GM23338 (cell line): ENCODE results near the gene NIPBL. TPM values are rescaled to one million over a fixed set of nuclear protein-coding genes. Genes with fewer than 3 reads are reported as not detected.

Experiments used
- ATAC-seq: fragments of 200-7000 bp; cut with Tn5 transposase; 3 replicates; pipeline ENCODE4 v1.9.1; 2020
- DNase-seq: peaks from one replicate; pipeline ENCODE4 v3.0.0-alpha.2; 2015; ENCODE audit warnings: low spot score
- H2AFZ ChIP-seq: fragments of 200-600 bp; sonication (generic); 2 replicates; pipeline ENCODE4 v1.8.0; 2016; ENCODE audit warnings: antibody characterized with exemption, mild to moderate bottlenecking, moderate library complexity
- H3F3A ChIP-seq: fragments of 200-600 bp; sonication (generic); replicated peaks from 2 replicates; pipeline ENCODE4 v1.8.0; 2017; ENCODE audit warnings: antibody characterized with exemption, mixed run types, low read depth
- H3K27ac ChIP-seq: fragments of 200-600 bp; sonication (generic); 2 replicates; pipeline ENCODE4 v1.6.1; 2016; ENCODE audit warnings: low read depth
- H3K27me3 ChIP-seq: fragments of 200-600 bp; sonication (generic); 2 replicates; pipeline ENCODE4 v1.8.0; 2016; ENCODE audit warnings: mild to moderate bottlenecking, mixed run types, moderate library complexity; ENCODE audit not compliant: insufficient read depth
- H3K36me3 ChIP-seq: fragments of 200-600 bp; sonication (generic); 2 replicates; pipeline ENCODE4 v1.8.0; 2016; ENCODE audit warnings: mild to moderate bottlenecking; ENCODE audit not compliant: insufficient read depth
- H3K4me1 ChIP-seq: fragments of 200-600 bp; sonication (generic); 2 replicates; pipeline ENCODE4 v1.8.0; 2016; ENCODE audit warnings: mild to moderate bottlenecking, moderate library complexity; ENCODE audit not compliant: insufficient read depth
- H3K4me2 ChIP-seq: fragments of 200-600 bp; sonication (generic); 2 replicates; pipeline ENCODE4 v1.7.1; 2017; ENCODE audit warnings: mixed run types
- H3K4me3 ChIP-seq: fragments of 200-600 bp; sonication (generic); 2 replicates; pipeline ENCODE4 v1.6.1; 2016; ENCODE audit warnings: mixed run types
- H3K79me2 ChIP-seq: fragments of 200-600 bp; sonication (generic); replicated peaks from 2 replicates; pipeline ENCODE4 v1.8.0; 2017; ENCODE audit warnings: mild to moderate bottlenecking; ENCODE audit not compliant: insufficient read depth
- H3K9me2 ChIP-seq: fragments of 200-600 bp; sonication (generic); 2 replicates; pipeline ENCODE4 v1.8.0; 2017; ENCODE audit not compliant: insufficient read depth
- H4K20me1 ChIP-seq: fragments of 200-600 bp; sonication (generic); replicated peaks from 2 replicates; pipeline ENCODE4 v1.8.0; 2017; ENCODE audit warnings: mild to moderate bottlenecking; ENCODE audit not compliant: insufficient read depth
- H3K27ac Mint-ChIP-seq: 2 replicates; pipeline ENCODE4 v1.8.0; 2020; ENCODE audit warnings: inconsistent platforms, mild to moderate bottlenecking, moderate library complexity, mixed read lengths
- H3K27me3 Mint-ChIP-seq: 3 replicates; pipeline ENCODE4 v1.8.0; 2022; ENCODE audit warnings: low read depth, mild to moderate bottlenecking, moderate library complexity, mixed read lengths, inconsistent platforms; ENCODE audit not compliant: insufficient read depth, poor library complexity
- H3K36me3 Mint-ChIP-seq: 3 replicates; pipeline ENCODE4 v1.8.0; 2021; ENCODE audit warnings: low read depth, mild to moderate bottlenecking, inconsistent platforms, moderate library complexity, mixed read lengths
- H3K4me1 Mint-ChIP-seq: 3 replicates; pipeline ENCODE4 v1.8.0; 2020; ENCODE audit warnings: mild to moderate bottlenecking, inconsistent platforms, mixed read lengths
- H3K4me3 Mint-ChIP-seq: 3 replicates; pipeline ENCODE4 v1.8.0; 2021; ENCODE audit warnings: moderate library complexity, mild to moderate bottlenecking, inconsistent platforms, mixed read lengths
- H3K9me3 Mint-ChIP-seq: 3 replicates; pipeline ENCODE4 v1.8.0; 2020; ENCODE audit warnings: moderate library complexity, mild to moderate bottlenecking, inconsistent platforms, mixed read lengths
- CREB1 ChIP-seq: fragments of 250-450 bp; sonication (Bioruptor Pico); IDR thresholded peaks from 2 replicates; pipeline ENCODE4 v1.5.0; 2020; ENCODE audit warnings: low read depth, mild to moderate bottlenecking, moderate library complexity
- CTCF ChIP-seq, 2 experiments: fragments of 200-600 bp in 1 of 2; sonication (generic) in 1 of 2; conservative IDR thresholded peaks; 2 replicates each; pipeline versions ENCODE4 v1.5.1 to v1.6.1; 2016 to 2017; ENCODE audit warnings: antibody characterized with exemption in 2 of 2, low read depth in 2 of 2, mild to moderate bottlenecking in 2 of 2, moderate library complexity in 1 of 2
- ETS1 ChIP-seq: IDR thresholded peaks from 2 replicates; pipeline ENCODE4 v1.6.1; 2016; ENCODE audit warnings: antibody characterized with exemption
- EZH2 ChIP-seq: fragments of 200-600 bp; sonication (generic); IDR thresholded peaks from one replicate; pipeline ENCODE4 v1.8.0; 2017; ENCODE audit warnings: antibody characterized with exemption, mild to moderate bottlenecking, low read depth; ENCODE audit not compliant: unreplicated experiment
- EZH2phosphoT487 ChIP-seq: fragments of 200-600 bp; sonication (generic); IDR thresholded peaks from one replicate; pipeline ENCODE4 v1.8.1; 2018; ENCODE audit warnings: antibody characterized with exemption; ENCODE audit not compliant: unreplicated experiment
- JUNB ChIP-seq: IDR thresholded peaks from one replicate; pipeline ENCODE4 v1.6.1; 2016; ENCODE audit warnings: antibody characterized with exemption; ENCODE audit not compliant: unreplicated experiment
- NANOG ChIP-seq: IDR thresholded peaks from 2 replicates; pipeline ENCODE4 v1.6.1; 2016; ENCODE audit warnings: antibody characterized with exemption, borderline replicate concordance
- POLR2AphosphoS5 ChIP-seq: IDR thresholded peaks from 2 replicates; pipeline ENCODE4 v1.6.1; 2016; ENCODE audit warnings: antibody characterized with exemption, low read depth
- REST ChIP-seq: IDR thresholded peaks from one replicate; pipeline ENCODE4 v1.6.1; 2018; ENCODE audit warnings: antibody characterized with exemption; ENCODE audit not compliant: unreplicated experiment
- STAT1 ChIP-seq: IDR thresholded peaks from one replicate; pipeline ENCODE4 v1.6.1; 2016; ENCODE audit warnings: antibody characterized with exemption; ENCODE audit not compliant: unreplicated experiment
- ZNF114 ChIP-seq: fragments of 250-450 bp; sonication (Bioruptor Pico); IDR thresholded peaks from 2 replicates; pipeline ENCODE4 v1.5.0; 2020; ENCODE audit warnings: mild to moderate bottlenecking, moderate library complexity
- ZNF331 ChIP-seq: fragments of 250-450 bp; sonication (Bioruptor Pico); IDR thresholded peaks from 2 replicates; pipeline ENCODE4 v1.5.0; 2020; ENCODE audit warnings: low read depth, mild to moderate bottlenecking, moderate library complexity
- ZNF462 ChIP-seq: fragments of 250-450 bp; sonication (Bioruptor Pico); IDR thresholded peaks from 2 replicates; pipeline ENCODE4 v1.5.0; 2020; ENCODE audit warnings: mild to moderate bottlenecking, moderate library complexity
- polyA plus RNA-seq: library from polyadenylated mRNA; unstranded; fragments of >200 nt; fragmentation: Nextera tagmentation; extraction: Ambion mirVana; gene quantifications from 2 replicates; pipeline ENCODE4 v1.2.1, GENCODE V29; 2016
- total RNA-seq: library from RNA; depleted of rRNA; stranded (reverse); fragments of >200 nt; shearing (Covaris generic); gene quantifications from 2 replicates; pipeline ENCODE4 v1.2.3, GENCODE V29; 2014

The NIPBL gene
- total and polyA plus RNA-seq, 2 experiments from 2014 or later = 44.2 to 51.4 TPM

GRCh38 chr5:36935805-36936204 lies 59.2 kb downstream of the NIPBL start:
- Mint-ChIP-seq H3K9me3 (no peaks in the 10 kb centered on the region), H3K27me3 (peaks cover 4% of the 10 kb centered on the region), H3K27ac (no peak overlapping the region), H3K4me1 (peaks cover 18% of the 10 kb centered on the region; the same call in 2 of the 3 replicates), H3K36me3 (no peaks in the 10 kb centered on the region), H3K4me3 (no peak overlapping the region)
- Histone ChIP-seq H3K36me3 (no peaks in the 10 kb centered on the region), H3K9me2 (peaks cover 4% of the 10 kb centered on the region; the same call in 1 of the 2 replicates), H4K20me1 (peaks cover 29% of the 10 kb centered on the region), H3F3A (no peaks in the 10 kb centered on the region), H2AFZ (no peak overlapping the region), H3K27me3 (no peaks in the 10 kb centered on the region), H3K4me3 (no peak overlapping the region), H3K27ac (no peak overlapping the region), H3K4me1 (no peaks in the 10 kb centered on the region), H3K4me2 (no peak overlapping the region), H3K79me2 (peaks cover 98% of the 10 kb centered on the region)
- TF ChIP-seq REST (no peak), CTCF (conservative IDR thresholded peaks at IDR 0.05; ENCODE audit: low read depth in 2 of 2) (no peak), JUNB (no peak), POLR2AphosphoS5 (no peak), ZNF114 (CRISPR knock-in tag) (no peak), STAT1 (no peak), EZH2 (no peak), ZNF331 (CRISPR knock-in tag) (no peak), CREB1 (CRISPR knock-in tag) (no peak), NANOG (no peak), ETS1 (no peak), EZH2phosphoT487 (no peak), ZNF462 (CRISPR knock-in tag) (no peak)
- DNase-seq (no peak), ATAC-seq (no peak)
